NCI-H2171 (cell line): Measurements from ENCODE around the gene ACTR1B.
"Not testable (repeated sequence)": the region's sequence is repeated elsewhere in the genome, so short reads cannot be mapped to it uniquely, and the experiment has no call there.

Experiments used
- DNase-seq: peaks from one replicate; lab custom pipeline; 2025; lab: John Stamatoyannopoulos, UW

The ACTR1B gene

DNA sequence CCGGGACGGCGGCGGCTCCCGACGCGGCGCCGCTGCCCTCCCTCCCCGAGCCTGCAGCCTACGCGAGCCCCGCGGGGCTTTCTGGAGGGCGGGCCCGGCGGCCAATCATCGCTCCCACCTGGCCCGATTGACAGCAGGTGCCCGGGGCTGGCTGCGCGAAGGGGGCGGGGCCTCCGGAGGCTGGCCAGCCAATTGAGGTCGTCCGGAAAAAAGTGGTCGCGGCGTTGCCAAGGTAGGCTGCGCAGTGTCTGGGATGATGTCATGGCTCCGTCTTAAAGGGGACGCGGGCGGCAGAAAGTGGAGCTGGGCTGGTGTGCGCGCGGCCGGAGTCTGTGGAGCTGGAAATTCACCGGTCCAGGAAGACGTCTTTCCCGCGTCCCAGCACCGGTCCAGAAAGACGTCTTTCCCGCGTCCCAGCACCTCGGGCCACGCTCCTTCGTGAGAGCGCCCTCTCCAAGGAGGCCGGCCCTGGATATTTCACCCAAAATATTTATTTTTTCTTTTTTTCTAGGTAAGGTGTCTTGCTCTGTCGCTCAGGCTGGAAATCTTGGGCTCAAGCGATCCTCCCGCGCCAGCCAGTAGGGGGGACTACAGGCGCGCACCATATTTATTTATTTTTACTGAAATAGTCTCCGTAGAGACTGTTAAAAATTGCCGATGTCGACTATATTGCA, at the start of gene ACTR1B:
Gene ACTR1B, minus strand, starts transcription at position 83 of the 674 bp plus-strand sequence. CDS start 154 bp downstream, outside the sequence.
- DNase-seq: peak; percentile 98

DNA sequence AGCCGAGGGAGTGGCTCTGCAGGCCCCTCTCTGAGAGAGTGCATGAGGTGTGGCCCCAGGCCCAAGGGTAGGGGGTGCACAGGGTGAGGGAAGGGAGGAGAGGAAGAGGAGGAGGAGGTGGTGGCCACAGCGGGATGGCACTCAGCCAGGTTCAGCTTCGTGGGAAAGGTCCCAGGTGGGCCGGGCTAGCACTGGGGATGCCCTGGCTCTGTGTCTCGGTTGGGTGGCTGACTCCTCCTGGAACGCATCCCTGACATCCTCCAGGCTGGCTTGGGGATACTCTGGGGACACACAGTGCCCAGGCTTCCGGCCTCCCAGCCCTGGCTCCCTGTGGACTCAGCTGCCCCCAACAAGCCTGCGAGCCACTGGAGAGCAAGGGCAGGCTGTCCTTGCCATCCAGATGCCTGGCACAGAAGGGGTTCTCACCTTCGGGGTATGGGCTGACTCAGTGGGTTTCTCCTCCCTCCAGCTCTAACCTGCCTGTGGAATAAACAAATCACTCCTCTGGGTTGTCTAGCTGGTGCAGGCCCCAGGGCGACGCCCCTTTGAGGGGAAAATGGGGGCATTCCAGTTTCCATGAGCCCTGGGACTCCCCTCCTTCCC, 49.0 kb upstream of the ACTR1B start:
- DNase-seq: no peak

DNA sequence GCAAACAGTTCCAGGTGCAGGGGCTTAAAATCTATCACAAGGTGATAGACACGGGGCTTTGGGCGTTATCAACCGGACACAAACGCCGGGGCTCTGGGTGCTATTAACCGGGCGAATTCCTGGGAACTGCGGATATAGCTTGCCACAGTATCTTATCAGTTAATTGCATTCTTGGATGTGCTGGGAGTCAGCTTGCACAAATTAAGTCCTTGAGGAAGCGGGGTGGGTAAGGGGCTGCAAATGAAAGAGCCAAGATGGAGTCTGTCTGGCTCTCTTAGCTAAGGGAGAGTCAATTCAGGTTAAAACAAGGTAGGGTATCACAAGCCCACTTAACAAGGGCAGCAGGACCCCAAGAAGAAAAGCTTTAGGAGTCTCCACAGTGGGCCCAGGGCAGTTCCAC, 48.3 kb upstream of the ACTR1B start:
- not testable (repeated sequence) for DNase-seq

DNA sequence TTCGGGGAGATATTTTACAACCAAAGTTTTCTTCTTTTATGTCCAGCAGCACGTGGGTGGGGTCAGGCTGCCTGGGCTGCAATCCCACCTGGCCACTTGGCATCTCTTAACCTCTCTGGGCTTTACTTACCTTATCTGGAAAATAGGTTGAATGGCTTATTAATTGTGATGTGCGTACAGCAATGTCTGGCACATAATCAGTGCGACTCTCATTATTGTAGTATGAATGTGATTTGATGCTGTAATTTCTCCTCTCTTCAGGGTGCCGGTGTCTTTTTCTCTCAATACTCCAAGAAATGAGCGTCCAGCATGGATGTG, 47.5 kb upstream of the ACTR1B start:
- DNase-seq: no peak

DNA sequence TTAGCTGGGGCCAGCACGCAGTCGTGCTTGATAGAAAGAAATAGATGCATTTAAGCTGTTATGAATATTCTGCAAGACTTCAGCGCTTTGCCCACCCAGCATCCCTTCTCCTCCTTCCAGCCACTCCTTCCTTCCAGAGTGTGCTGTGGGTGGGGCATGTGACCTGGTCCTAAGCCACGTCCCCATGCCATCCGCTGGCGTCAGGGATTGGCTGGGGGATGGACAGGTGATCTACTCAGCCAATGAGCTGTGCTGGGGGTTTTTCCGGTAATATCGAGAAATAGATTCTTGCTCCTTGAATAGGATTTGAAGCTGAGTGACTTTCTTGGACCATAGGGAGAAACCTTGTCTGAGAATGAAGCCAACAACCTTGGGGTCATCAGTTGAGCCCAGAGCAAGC, 44.8 kb upstream of the ACTR1B start:
- no peak for DNase-seq

DNA sequence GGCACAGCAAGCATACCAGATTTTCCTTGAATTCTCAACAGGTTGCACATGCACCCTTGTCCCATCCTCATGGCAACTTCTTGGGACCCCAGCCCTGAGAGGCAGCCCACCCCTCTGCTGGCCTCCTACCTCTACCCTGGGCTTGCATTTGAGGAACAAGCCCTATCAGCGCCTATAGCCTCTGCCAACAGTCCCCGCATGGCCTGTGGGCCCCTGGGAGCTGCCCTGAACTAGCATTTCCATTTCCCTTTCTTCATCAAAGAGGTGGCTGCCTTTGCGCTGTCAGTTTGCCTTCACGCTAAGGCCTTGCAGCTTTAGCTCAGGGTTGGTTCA, 44.2 kb upstream of the ACTR1B start:
- no peak for DNase-seq

DNA sequence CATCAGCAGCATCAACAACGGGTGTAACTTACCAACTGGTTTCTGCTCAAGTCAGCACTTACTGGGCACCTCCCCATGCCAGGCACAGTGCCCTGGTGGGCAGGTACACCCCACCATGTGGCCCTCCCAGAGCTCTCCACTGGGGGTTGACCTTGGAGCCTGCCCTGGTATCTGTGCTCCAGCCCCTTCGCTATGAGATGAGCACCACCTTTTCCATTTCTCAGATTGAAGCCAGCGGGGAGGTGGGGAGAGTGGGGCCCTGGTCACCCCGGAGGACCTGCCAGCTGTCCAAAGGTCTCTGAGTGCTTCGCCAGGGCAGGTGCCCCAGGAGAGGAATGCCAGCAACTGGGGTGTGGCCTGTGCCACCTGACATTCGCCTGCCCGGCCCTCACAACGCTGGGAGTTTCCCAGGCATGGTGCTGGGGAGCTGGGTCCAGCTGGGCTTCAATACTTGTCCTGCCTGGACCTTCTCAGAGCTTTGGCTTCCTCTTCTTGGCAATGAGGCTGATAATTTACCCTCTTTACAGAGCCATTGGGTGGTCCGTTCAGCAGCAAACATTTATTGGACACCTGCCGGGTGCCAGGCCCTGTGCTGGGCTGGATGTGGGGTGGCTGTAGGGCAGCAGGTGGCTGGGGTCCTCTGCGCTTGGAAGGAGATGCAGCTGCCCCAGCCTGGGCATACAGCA, 43.7 kb upstream of the ACTR1B start:
- DNase-seq: no peak

DNA sequence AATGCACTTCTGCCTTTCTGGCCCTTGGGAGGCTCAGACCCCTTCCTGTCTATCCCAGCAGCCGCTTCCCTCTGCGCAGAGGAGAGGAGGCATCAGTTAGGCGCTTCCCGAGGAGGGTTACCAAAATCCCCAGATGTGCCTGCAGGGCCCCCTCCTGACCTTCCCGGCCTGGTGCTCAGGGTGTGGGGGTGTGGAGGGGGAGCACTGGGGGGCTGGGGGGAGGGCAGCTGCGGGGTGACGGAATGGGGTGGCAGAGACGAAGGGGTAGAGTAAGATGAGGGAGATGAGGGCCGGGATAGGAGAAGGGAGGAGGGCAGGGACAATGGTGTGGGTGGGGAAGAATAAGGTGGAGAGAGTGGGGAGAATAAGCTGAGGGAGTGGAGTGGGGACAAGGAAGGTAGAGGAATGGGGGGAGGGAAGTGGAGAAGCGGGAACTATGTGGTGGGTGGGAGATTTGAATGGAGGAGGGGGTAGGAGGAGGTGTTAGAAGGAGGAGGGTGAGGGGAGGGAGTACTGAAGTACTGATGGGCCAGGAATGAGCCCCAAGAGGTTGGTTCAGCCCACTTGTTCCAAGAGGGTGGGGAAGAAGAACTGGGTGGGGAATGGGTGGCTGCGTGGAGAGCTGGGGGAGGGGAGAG, 43.0 kb upstream of the ACTR1B start:
- DNase-seq: no peak

DNA sequence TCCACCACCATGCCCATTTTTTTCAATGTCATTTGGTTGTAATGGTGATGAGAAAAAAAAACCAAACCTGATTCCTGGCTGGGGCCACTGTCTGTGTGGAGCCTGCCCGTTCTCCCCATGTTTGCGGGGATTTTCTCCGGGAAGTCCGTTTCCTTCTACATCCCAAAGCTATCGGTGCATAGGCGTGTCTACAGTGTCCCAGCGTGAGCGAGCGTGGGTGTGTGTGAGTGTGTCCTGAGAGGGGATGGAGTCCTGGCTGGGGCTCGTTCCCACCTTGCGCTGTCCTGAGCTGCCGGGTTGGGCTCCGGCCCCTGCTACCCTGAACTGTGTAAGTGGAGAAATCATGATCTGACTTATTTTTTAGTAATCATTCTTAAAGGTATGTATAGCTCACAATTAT, 42.3 kb upstream of the ACTR1B start:
- no peak for DNase-seq

DNA sequence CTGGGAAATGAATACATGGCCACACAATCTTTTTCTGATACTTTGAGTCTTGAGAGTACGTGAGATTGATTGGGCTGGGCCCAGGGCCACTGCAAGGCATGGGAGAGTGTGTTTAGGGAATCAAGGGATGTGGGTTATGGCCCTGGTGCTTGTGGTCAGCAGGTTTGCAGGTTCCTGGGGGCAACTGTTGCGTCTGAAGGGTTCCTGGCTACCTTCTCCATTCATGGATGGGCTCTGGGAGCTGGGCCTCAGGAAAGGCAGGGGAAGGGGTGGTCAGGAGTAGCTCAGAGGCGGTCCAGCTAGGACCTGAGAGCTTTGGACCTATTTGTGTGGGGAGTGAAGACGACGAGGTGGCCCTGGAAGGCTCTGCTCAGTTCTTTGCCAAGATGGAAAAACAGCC, 41.1 kb upstream of the ACTR1B start:
- no peak for DNase-seq

DNA sequence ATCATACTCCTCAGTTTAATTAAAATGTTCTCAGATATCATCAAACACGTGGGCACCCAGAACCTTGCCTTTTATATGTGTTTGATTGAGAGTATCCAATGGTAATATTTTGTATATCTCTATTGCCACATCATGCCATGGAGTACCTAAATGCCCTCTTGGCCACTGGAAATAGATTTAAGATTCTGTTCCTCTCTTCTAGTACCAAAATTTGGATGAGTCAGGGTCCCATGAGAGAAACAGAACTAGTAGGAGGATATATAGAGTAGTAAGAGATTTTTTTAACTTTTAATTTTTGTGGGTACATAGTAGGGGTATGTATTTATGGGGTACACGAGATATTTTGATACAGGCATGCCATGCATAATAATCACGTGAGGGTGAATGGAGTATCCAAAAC, 39.9 kb upstream of the ACTR1B start:
- DNase-seq: no peak

DNA sequence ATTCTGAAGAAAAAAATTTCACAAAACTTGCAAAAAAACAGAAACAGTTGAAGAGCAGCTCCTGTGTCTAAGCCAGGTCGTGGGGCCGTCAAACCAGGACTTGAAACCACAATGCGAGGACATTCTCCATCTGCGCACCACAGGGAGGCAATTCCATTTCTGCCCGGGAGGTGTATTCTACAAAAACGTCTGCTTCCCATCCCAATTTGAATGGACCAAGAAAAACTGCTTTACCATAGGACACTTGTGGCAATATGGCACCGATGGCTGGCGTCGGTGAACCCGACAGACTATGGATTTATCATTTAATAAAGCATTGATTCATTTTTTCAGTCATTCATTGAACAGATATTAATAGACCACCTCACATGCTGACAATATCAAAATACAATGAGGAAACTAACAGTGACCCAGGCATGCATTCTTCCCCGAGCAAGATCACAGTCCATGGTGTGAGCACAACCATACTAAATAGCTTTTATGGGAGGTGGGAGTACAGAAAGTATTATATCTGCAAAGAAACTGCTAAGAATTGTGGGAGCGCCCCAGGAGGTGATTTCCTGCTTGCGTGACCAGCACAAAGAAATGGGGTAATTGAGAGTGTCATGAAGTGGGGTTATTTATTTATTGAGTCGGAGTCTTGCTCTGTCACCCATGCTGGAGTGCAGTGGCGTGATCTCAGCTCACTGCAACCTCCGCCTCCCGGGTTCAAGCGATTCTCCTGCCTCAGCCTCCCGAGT, 39.1 kb upstream of the ACTR1B start:
- no peak for DNase-seq

DNA sequence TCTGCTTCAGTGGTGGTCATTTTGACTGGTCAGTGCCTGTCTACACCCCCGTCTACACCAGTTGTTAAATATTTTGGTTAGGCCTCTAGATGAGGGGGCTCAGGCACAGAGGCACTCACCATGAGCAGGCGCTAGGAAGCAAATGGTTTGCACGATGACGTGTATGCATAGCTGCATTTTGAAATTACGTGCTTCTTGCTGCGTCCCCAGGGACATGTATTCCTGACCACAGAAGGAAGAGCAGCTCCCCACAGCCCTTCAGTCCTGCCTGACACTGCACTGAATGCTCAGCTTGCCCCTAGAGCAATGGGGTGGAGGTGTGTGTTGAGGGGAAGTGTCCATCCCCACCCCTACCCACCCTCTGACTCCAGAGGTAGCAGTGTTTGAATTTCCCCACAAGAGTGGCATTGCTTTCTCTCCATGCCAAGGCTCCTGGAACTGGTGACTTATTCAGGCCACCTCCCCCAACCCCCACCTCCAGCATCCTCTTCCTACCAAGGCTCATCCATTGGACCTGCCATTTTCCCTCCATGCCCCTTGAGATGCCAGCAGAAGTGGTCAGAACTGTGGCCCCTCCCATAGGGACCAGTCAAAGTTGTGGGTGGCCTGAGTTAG, 38.1 kb upstream of the ACTR1B start:
- DNase-seq: no peak

DNA sequence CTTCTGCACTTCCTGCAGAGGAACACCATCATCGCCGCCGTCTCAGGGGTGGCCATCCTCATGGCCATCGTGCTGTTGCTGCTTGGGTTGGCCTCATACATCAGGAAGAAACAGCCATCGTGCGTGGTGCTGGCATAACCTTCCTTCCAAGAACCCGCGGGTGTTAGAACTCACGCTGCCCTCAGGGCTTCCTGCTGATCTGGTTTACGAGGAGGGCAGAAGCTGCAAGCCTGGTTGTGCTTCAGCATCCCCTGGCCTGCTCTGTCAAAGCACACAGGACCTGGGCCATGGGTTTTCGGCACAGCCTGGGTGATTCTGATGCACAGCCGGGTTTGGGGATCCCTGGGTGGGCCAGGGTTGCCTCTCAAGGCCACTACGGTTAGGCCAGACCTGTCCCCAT, 37.3 kb upstream of the ACTR1B start:
- DNase-seq: no peak

DNA sequence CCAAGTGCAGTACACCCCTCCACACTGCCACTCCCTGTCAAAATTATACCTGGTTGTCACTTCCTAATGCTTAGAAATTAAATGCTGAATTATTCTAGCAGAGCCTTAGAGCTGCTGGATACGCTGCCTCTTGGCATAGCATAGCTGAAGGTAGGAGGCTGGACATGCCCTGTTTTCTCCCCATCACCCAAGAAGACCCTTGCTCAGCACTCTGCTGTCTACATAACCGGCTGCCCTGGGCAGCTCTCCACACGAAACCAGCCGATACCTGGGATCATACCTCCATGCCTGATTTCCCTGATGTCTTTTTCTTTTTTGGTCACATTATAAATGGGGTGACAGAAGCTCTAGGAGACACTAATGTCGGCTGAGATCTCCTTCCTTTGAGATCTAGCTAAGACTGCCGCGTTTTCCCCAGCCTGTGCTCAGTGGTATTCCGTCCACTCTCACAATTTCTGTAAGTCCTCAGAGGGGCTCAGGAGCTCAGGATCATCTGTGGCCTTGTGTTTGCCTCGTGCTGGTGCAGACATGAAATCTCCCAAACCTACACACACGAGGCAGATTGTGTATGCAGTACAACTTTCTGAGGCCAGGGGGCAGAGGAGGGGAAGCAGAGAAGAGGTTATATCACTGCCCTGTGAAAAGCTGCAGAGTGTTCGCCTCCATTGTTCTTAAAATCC, 36.1 kb upstream of the ACTR1B start:
- DNase-seq: peak; percentile 57

DNA sequence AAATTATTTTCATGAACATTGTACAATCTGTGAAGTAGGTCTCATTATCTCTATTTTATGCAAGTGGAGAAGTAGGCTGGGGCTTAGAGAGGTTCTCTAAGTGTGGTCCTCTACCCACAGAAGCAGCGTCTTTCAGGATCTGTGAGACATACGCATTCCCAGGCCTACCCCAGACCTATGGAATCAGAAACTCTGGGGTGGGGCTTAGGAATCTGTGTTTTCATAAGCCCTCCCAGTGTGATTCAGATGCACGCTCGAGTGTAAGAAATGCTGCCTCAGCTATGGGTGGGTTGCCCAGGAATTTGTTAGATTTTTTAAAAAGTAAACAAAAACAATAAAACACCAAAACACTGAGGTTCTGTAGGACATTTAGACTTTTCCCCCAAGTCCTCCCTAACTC, 34.7 kb upstream of the ACTR1B start:
- no peak for DNase-seq

DNA sequence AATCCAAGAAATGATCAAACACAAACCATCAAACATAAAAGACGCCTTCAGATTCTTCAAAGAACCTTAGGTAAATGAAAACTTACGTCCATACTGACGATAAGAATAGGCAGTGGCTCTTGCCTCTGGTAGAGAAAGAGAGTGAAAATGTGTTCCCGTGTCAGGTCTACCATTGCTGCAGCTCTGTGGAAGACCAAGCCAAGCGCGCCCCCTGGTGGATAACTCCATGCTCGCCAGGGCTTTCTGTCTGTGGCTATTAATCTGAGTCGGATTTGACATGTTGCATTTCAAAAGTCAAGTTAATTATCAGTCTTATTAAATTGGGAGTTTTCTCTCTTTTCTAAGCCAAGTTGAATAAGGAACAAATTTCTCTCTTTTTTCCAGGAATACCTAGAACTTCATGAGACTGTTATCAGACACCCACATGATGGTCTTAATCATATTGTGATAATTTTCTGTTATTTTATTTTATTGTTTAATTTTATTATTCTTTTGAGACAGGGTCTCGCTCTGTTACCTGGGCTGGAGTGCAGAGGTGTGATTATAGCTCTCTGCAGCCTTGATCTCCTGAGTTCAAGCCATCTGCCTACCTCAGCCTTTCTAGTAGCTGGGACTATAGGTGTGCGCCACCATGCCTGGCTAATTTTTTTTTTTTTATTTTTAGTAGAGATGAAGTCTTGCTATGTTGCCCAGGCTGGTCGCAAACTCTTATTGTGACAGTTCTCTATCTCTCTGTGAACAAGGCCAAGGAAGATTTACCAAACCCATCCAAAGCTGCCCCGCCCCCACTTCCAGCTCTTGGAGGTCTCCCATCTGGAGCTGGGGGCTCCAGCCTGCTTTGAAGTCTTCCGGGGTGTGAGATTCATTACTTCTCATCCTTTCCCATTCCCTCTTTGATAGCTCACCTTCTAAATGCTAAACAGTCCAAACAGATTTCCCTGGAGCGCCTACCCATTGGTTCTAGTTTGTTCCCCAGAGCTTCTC, 33.7 kb upstream of the ACTR1B start:
- peak; percentile 76 for DNase-seq

DNA sequence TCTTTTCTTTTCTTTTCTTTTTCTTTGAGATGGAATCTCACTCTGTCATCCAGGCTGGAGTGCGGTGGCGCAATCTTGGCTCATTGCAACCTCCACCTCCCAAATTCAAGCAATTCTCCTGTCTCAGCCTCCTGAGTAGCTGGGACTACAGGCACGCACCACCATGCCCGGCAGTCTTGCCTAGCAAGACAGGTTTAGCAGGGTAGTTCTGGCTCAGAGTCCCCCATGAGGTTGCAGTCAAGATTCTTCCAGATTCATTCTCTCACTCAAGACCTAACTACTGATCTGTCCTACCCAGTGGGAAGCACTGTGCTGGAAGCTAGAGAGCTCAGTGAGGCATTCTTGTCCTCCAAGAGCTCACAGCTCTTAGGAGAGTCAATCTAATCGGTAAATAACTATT, 31.9 kb upstream of the ACTR1B start:
- DNase-seq: no peak

DNA sequence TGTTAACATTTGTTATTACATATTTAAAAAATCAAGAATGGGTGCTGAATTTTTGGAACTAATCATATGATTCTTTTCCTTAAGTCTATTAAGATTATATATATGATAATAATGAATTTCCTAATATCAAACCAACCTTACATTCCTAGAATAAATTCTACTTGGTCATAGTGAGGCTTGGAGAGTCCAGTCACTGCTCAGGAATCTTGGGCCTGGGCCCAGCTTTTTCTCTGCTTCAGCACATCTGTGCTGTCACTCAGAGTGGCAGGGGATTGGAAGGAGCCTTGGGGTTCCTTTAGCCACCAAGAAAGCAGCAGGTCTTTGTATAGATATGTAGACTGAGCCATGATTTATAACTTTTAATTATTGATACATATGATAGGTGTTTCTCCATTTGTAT, 29.6 kb upstream of the ACTR1B start:
- no peak for DNase-seq

DNA sequence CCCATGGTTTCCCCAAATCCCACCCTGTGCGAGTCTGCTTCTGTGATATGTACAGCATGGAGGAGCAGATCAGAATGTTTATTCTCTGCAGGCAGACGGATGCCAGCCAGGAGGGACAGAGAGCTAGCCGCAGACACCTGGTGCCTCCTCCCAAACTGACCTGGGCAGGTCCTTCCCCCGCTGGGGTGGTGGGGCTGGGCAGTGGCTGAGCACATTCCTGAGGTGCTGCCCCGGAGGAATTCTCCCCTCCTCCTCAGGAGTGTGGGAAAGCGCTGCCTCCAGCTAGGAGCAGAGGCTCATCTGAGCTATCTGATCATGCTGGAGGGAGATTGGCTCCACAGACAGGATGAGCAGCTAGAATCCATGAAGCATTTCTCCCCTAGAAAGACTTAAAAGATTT, 27.3 kb upstream of the ACTR1B start:
- no peak for DNase-seq
